K562 treated with DMSO at 1 percent for 4 hours (cell line): ENCODE data around the gene KLF9. TPM values are rescaled to one million over a fixed set of nuclear protein-coding genes. Genes with fewer than 3 reads are reported as not detected.

ENCODE experiments used
- total RNA-seq: library from RNA; unstranded; fragments of 300-600 nt; gene quantifications from 2 replicates; pipeline ENCODE4 v1.2.3, GENCODE V29; 2022; ENCODE audit not compliant: insufficient read depth

Gene KLF9
- total RNA-seq, result 10.0 and 11.6 TPM in 2 replicates

DNA sequence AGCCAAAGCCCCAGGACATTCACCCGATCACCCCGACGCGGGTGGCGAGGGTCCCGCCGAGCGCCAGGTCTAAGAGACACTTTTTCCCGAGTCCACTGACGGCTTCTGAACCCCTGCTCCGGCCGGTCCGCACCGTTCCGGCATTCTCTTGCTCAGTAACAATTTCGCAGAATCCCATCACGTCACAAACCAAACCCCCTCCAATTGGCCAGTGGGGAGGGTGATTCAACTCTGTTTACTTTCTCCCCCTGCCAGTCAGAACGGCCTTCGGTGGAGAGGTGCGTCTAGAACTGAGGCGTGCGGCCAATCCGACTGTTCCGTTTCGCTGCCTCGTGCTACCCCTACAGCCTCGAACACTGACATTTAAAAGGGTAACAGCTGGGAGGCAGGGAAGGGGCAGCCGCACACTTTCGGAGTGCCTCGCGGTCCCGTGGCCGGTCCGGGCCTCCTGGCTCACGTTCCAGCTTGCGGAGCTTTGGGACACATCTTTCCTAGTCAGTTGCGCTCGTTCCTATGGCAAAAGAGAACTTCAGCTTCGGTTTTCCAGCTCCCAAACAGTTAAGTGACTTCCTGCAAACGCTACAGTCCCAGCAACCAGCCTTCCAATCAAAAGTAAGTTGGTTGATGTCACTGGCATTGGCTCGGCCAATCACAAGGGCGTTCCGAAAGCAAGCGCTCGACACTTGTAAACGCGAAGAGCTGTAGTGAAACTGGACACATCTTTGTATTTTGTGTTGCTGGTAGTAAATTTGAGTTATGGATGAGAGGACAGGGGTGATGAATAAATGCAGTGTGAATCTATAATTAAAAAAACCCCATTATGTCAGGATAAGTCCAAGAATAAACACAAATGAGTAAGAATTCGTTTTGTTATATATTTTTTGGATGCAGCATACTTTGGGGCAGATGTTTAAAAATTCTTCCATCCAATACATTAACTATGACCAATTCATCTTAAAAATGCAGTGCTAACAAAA is at the start of gene KLF9:
Gene KLF9, minus strand, starts transcription at position 859 of the 977 bp plus-strand sequence. CDS start 1,294 bp downstream, outside the sequence.

Other genes with a start within 250 kb of the KLF9 start
- 4.7 and 9.2 TPM in 2 replicates for gene SMC5, start 155.7 kb downstream of the KLF9 start, total RNA-seq